Fibroblast of skin of left biceps (primary cell): ENCODE measurements around the gene LAG3.

ENCODE experiments used
- DNase-seq, 2 experiments: peaks; one replicate each; pipeline ENCODE4 v3.0.0-alpha.2; 2013; ENCODE audit warnings: low read depth in 2 of 2

Gene LAG3

GRCh38 chr12:6752921-6753771 is 19.2 kb upstream of the LAG3 start, which contains the start of gene MLF2:
Gene MLF2 (minus strand): TSS chr12:6753141. CDS start chr12:6752334, 807 bp downstream.
- DNase-seq = peak; percentile 98

- DNase-seq = no peak
These were observed 18.5 kb upstream of the LAG3 start for GRCh38 chr12:6753772-6754356.

- DNase-seq = no peak
These were observed 17.9 kb upstream of the LAG3 start for GRCh38 chr12:6754411-6754810.

- DNase-seq = no peak
These were observed 15.2 kb upstream of the LAG3 start for GRCh38 chr12:6757028-6757690.

GRCh38 chr12:6758506-6759095 is 13.7 kb upstream of the LAG3 start:
- DNase-seq = no peak

GRCh38 chr12:6759741-6760140 is 12.6 kb upstream of the LAG3 start:
- DNase-seq = no peak

GRCh38 chr12:6763380-6763779 is 8.9 kb upstream of the LAG3 start:
- DNase-seq = no peak

- peak; percentile 99 to 100 for DNase-seq
These were observed 8.1 kb upstream of the LAG3 start for GRCh38 chr12:6764011-6764828.

GRCh38 chr12:6765048-6765633 is 7.2 kb upstream of the LAG3 start:
- no peak for DNase-seq

GRCh38 chr12:6765634-6766581 is 6.4 kb upstream of the LAG3 start, which contains the start of gene PTMS:
Gene PTMS (plus strand): TSS chr12:6766363. CDS start chr12:6766706, 343 bp downstream.
- peak; percentile 86 to 89 for DNase-seq

GRCh38 chr12:6766651-6767349 is 5.5 kb upstream of the LAG3 start:
- peak in 1 of 2 experiments; percentile 14 for DNase-seq

- no peak for DNase-seq
These were observed 4.7 kb upstream of the LAG3 start for GRCh38 chr12:6767353-6768319.

GRCh38 chr12:6768437-6768914 is 3.8 kb upstream of the LAG3 start:
- DNase-seq = no peak

GRCh38 chr12:6768990-6769389 is 3.3 kb upstream of the LAG3 start:
- DNase-seq = no peak

- no peak for DNase-seq
These were observed 2.7 kb upstream of the LAG3 start for GRCh38 chr12:6769666-6770065.

- DNase-seq = no peak
These were observed 2.2 kb upstream of the LAG3 start for GRCh38 chr12:6770094-6770493.

GRCh38 chr12:6770600-6770999 is 1.7 kb upstream of the LAG3 start:
- DNase-seq = no peak

GRCh38 chr12:6771091-6771495 is 1.2 kb upstream of the LAG3 start:
- DNase-seq = no peak
